Ishikawa (cell line): Measurements from ENCODE around the gene C1orf52.

ENCODE experiments used
- EP300 ChIP-seq: IDR thresholded peaks from 2 replicates; pipeline ENCODE4 v1.6.1; 2012; ENCODE audit warnings: borderline replicate concordance
- FOXM1 ChIP-seq: IDR thresholded peaks from 2 replicates; pipeline ENCODE4 v1.6.1; 2012; ENCODE audit warnings: low read depth, borderline replicate concordance

DNA sequence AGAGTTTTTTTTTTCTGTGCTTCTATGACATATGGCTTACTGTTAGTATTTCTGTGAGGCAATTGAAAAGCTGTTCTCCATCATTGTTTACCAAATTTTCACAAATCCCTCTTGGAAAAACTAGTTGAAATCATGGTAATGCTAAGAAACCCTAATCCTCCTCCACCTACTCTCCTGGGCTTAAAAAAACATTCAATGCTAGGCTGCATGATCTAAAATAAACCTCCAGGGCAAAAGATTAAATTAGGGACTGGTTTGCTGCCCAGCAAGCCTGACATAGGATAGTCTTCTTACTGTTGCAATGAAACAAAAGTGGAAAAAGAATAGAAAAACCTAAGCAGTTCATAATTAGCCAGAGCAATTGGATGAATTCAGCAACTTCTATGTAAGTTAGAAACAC is 16.1 kb downstream of the C1orf52 start:
- TF ChIP-seq FOXM1 (no peak), EP300 (no peak)
